Esophagus squamous epithelium (tissue), 4 donors: ENCODE measurements around the gene ADAMTS12.

ENCODE experiments used
- CTCF ChIP-seq, 6 experiments: fragments of 450-650 bp in 4 of 6; fragments of 200-600 bp in 2 of 6; sonication (generic) in 2 of 6; IDR thresholded peaks; one replicate each; pipeline ENCODE4 v1.5.1; 2016 to 2019; ENCODE audit warnings: antibody characterized with exemption in 6 of 6, mild to moderate bottlenecking in 4 of 6, moderate library complexity in 4 of 6
- POLR2A ChIP-seq, 4 donors: fragments of 450-650 bp; IDR thresholded peaks; one replicate each; pipeline ENCODE4 v1.6.1; 2017; ENCODE audit warnings: antibody characterized with exemption in 4 of 4, mild to moderate bottlenecking in 4 of 4, moderate library complexity in 3 of 4

GRCh38 chr5:33789567-33789957 lies 102.2 kb downstream of the ADAMTS12 start:
- TF ChIP-seq CTCF (IDR thresholded peaks at IDR 0.05) (no peak), POLR2A (IDR thresholded peaks at IDR 0.05) (no peak)
